Endodermal cell (in vitro differentiated cells): Measurements from ENCODE around the gene MTHFD1L. TPM values are rescaled to one million over a fixed set of nuclear protein-coding genes. Genes with fewer than 3 reads are reported as not detected.
"Not testable (repeated sequence)": the region's sequence is repeated elsewhere in the genome, so short reads cannot be mapped to it uniquely, and the experiment has no call there.

ENCODE experiments used
- DNase-seq: peaks from one replicate; pipeline ENCODE4 v3.0.0-alpha.2; 2017
- H3K27ac ChIP-seq: 2 replicates; pipeline ENCODE4 v1.5.1; 2013; ENCODE audit warnings: mild to moderate bottlenecking, low read depth, low read length, moderate library complexity
- H3K27me3 ChIP-seq: 2 replicates; pipeline ENCODE4 v1.6.1; 2013; ENCODE audit warnings: mild to moderate bottlenecking, low read length, moderate library complexity; ENCODE audit not compliant: insufficient read depth, control insufficient read depth, poor library complexity, severe bottlenecking
- H3K36me3 ChIP-seq: 2 replicates; pipeline ENCODE4 v1.7.0; 2013; ENCODE audit warnings: mild to moderate bottlenecking, low read length, moderate library complexity; ENCODE audit not compliant: control insufficient read depth, insufficient read depth
- H3K4me1 ChIP-seq: one replicate; pipeline ENCODE4 v1.7.0; 2013; ENCODE audit warnings: low read length; ENCODE audit not compliant: control insufficient read depth, insufficient read depth
- H3K4me3 ChIP-seq: 2 replicates; pipeline ENCODE4 v1.5.1; 2013; ENCODE audit warnings: mild to moderate bottlenecking, low read length, moderate library complexity
- H3K9ac ChIP-seq: 2 replicates; pipeline ENCODE4 v1.6.1; 2013; ENCODE audit warnings: mild to moderate bottlenecking, low read length, moderate library complexity; ENCODE audit not compliant: poor library complexity, severe bottlenecking; ENCODE audit errors: extremely low read depth
- H3K9me3 ChIP-seq: 2 replicates; pipeline ENCODE4 v1.6.1; 2013; ENCODE audit warnings: mild to moderate bottlenecking, low read length, moderate library complexity; ENCODE audit not compliant: control insufficient read depth
- H3K27ac Mint-ChIP-seq: 2 replicates; pipeline ENCODE4 v1.8.0; 2020; ENCODE audit warnings: mixed read lengths
- H3K27me3 Mint-ChIP-seq: 2 replicates; pipeline ENCODE4 v1.8.0; 2021; ENCODE audit warnings: mild to moderate bottlenecking, mixed read lengths; ENCODE audit not compliant: insufficient read depth
- H3K36me3 Mint-ChIP-seq: 2 replicates; pipeline ENCODE4 v1.8.0; 2020; ENCODE audit warnings: low read depth, mixed read lengths
- H3K4me1 Mint-ChIP-seq: 2 replicates; pipeline ENCODE4 v1.8.0; 2020; ENCODE audit warnings: mixed read lengths
- H3K4me3 Mint-ChIP-seq: 2 replicates; pipeline ENCODE4 v1.8.0; 2020; ENCODE audit warnings: mild to moderate bottlenecking, moderate library complexity, mixed read lengths
- H3K9me3 Mint-ChIP-seq: 2 replicates; pipeline ENCODE4 v1.8.0; 2020; ENCODE audit warnings: mild to moderate bottlenecking, mixed read lengths
- CTCF ChIP-seq: fragments of 200-600 bp; sonication (generic); conservative IDR thresholded peaks from 2 replicates; pipeline ENCODE4 v1.5.0; 2021; ENCODE audit warnings: antibody characterized with exemption, mild to moderate bottlenecking
- WGBS, 2 experiments: methylation state at CpG; one replicate each; pipeline versions ENCODE4 v1.1.5 to v1.1.7; 2013; ENCODE audit warnings: missing lambda C conversion rate in 2 of 2, mixed read lengths in 1 of 2; ENCODE audit not compliant: insufficient coverage in 1 of 2, insufficient read length in 1 of 2; 5-methylcytosine and 5-hydroxymethylcytosine counted together
- total RNA-seq, 2 donors: library from RNA; stranded (reverse); fragmentation: NEBNext Ultra II Directional in 1 of 2; extraction: Animal tissue kit (Norgen Biotek cat#: 25700) in 1 of 2; gene quantifications; 2 replicates in 1 of 2; 3 replicates in 1 of 2; pipeline ENCODE4 v1.2.1, GENCODE V29; 2021

The MTHFD1L gene
- total RNA-seq, 2 donors from 2014 or later: 70.2 to 72.6 TPM

GRCh38 chr6:151032034-151032433, 166.5 kb downstream of the MTHFD1L start:
- H3K27me3 ChIP-seq: no peaks in the 10 kb centered on the region
- Mint-ChIP-seq H3K27me3 (no peaks in the 10 kb centered on the region), H3K4me3 (no peak overlapping the region), H3K27ac (no peak overlapping the region), H3K9me3 (no peaks in the 10 kb centered on the region), H3K4me1 (peaks cover 5% of the 10 kb centered on the region), H3K36me3 (peaks cover 49% of the 10 kb centered on the region)
- no peak for DNase-seq
- TF ChIP-seq CTCF: no peak
- WGBS, 2 experiments: 94 to 96% methylated on average over 3 of the region's 3 CpGs
- H3K4me1 ChIP-seq: no peaks in the 10 kb centered on the region
- H3K36me3 ChIP-seq: peaks cover 75% of the 10 kb centered on the region
- no peaks in the 10 kb centered on the region for H3K9me3 ChIP-seq
- H3K27ac ChIP-seq: no peak overlapping the region
- no peak overlapping the region for H3K4me3 ChIP-seq
- H3K9ac ChIP-seq: no peak overlapping the region

GRCh38 chr6:151034825-151035781, 169.6 kb downstream of the MTHFD1L start:
- WGBS, 2 experiments: 75 to 94% methylated on average over 4 to 9 of the region's 10 CpGs
- DNase-seq: no peak
- H3K4me3 Mint-ChIP-seq: no peak overlapping the region
- no peaks in the 10 kb centered on the region for H3K27me3 Mint-ChIP-seq
- H3K4me1 Mint-ChIP-seq: no peaks in the 10 kb centered on the region
- Histone ChIP-seq H3K36me3 (peaks cover 80% of the 10 kb centered on the region), H3K27ac (no peak overlapping the region), H3K4me3 (no peak overlapping the region), H3K27me3 (no peaks in the 10 kb centered on the region), H3K4me1 (no peaks in the 10 kb centered on the region), H3K9ac (no peak overlapping the region), H3K9me3 (no peaks in the 10 kb centered on the region)
- H3K9me3 Mint-ChIP-seq: no peaks in the 10 kb centered on the region
- no peak overlapping the region for H3K27ac Mint-ChIP-seq
- no peak for TF ChIP-seq CTCF
- peaks cover 58% of the 10 kb centered on the region for H3K36me3 Mint-ChIP-seq

GRCh38 chr6:151036211-151036721, 170.8 kb downstream of the MTHFD1L start:
- not testable (repeated sequence) for H3K9ac ChIP-seq, H3K4me3 Mint-ChIP-seq, H3K9me3 ChIP-seq, H3K27me3 ChIP-seq, H3K4me1 Mint-ChIP-seq, H3K9me3 Mint-ChIP-seq, H3K4me1 ChIP-seq, H3K27ac Mint-ChIP-seq, DNase-seq, H3K4me3 ChIP-seq, H3K27me3 Mint-ChIP-seq
- peak overlapping the region; percentile 44 for H3K27ac ChIP-seq
- H3K36me3 Mint-ChIP-seq: peaks cover 68% of the 10 kb centered on the region
- 79 to 84% methylated on average over 3 of the region's 3 CpGs for WGBS, 2 experiments
- peaks cover 70% of the 10 kb centered on the region for H3K36me3 ChIP-seq
